Smooth muscle cell of the brain vasculature (primary cell): ENCODE data around the gene TRAF2.
A peak's percentile ranks its signal among the peaks of the same experiment; 100 is the strongest.
"Not testable (repeated sequence)": the region's sequence is repeated elsewhere in the genome, so short reads cannot be mapped to it uniquely, and the experiment has no call there.

Source experiments
- DNase-seq: peaks from one replicate; pipeline ENCODE4 v3.0.0-alpha.2; 2012; ENCODE audit warnings: low read depth, low spot score

TRAF2 gene

GRCh38 chr9:136885950-136886578 is at the start of gene TRAF2:
TRAF2 (plus strand) TSS chr9:136886516; CDS start chr9:136898741, 12,225 bp downstream.
- DNase-seq = peak; percentile 99

GRCh38 chr9:136837146-136837855 is 49.0 kb upstream of the TRAF2 start:
- no peak for DNase-seq

- DNase-seq = not testable (repeated sequence)
Observed at GRCh38 chr9:136837856-136838277, 48.4 kb upstream of the TRAF2 start.

GRCh38 chr9:136838314-136839228 is 47.7 kb upstream of the TRAF2 start:
- DNase-seq = no peak

GRCh38 chr9:136839229-136840139 is 46.8 kb upstream of the TRAF2 start:
- DNase-seq = no peak

GRCh38 chr9:136840140-136840876 is 46.0 kb upstream of the TRAF2 start:
- DNase-seq = no peak

- DNase-seq = no peak
Observed at GRCh38 chr9:136840877-136841645, 45.3 kb upstream of the TRAF2 start.

- DNase-seq = not testable (repeated sequence)
Observed at GRCh38 chr9:136841646-136842379, 44.5 kb upstream of the TRAF2 start.

- DNase-seq = not testable (repeated sequence)
Observed at GRCh38 chr9:136842380-136842948, 43.9 kb upstream of the TRAF2 start, which contains the start of gene AJM1. AJM1 (plus strand) TSS chr9:136842478; CDS start chr9:136844415, 1,937 bp downstream.

- DNase-seq = not testable (repeated sequence)
Observed at GRCh38 chr9:136843159-136843800, 43.0 kb upstream of the TRAF2 start.

- not testable (repeated sequence) for DNase-seq
Observed at GRCh38 chr9:136843801-136844740, 42.2 kb upstream of the TRAF2 start.

- DNase-seq = no peak
Observed at GRCh38 chr9:136844761-136845464, 41.4 kb upstream of the TRAF2 start.

- DNase-seq = no peak
Observed at GRCh38 chr9:136845465-136846260, 40.7 kb upstream of the TRAF2 start.

GRCh38 chr9:136846376-136847087 is 39.8 kb upstream of the TRAF2 start:
- no peak for DNase-seq
